ENCODE results near the gene LRRC28. TPM values are rescaled to one million over a fixed set of nuclear protein-coding genes. Genes with fewer than 3 reads are reported as not detected.

Gene LRRC28
- total and polyA plus RNA-seq, 10 of the 15 experiments (the other 5 are each of a cell fraction or from before 2014, with no cell fraction given), result 21.3 to 54.9 (median 27.7) TPM

DNA sequence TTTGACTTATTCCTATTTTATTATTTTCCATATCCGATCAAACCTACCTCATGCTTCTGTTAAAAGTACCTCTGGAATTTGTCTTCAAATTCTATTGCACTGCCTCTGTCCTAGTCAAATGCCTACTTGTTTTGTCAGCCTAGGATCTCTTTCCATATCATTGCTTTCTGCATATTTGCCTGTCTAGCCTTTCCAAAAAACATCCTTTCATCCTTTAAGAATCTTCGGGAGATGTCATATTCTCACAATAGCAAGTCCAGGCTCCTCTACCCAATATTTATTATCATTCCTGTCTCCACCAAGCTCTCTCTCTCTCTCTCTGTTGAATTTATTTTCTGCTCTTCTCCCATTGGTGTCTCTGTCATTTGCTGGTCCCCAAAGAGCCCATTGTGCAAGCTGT, 80.1 kb downstream of the LRRC28 start:
- Histone ChIP-seq H2AFZ (ENCODE audit: control insufficient read depth, low read depth, low read length) (no peak overlapping the region), H3K9ac (ENCODE audit: control insufficient read depth, insufficient read depth, low read length) (no peak overlapping the region), H3K4me2 (ENCODE audit: control insufficient read depth, insufficient read depth) (no peak overlapping the region), H3K4me1 (ENCODE audit: control insufficient read depth, insufficient read depth, low read length) (no peaks in the 10 kb centered on the region), H3K27ac (ENCODE audit: control insufficient read depth, insufficient read depth) (no peak overlapping the region), H3K79me2 (ENCODE audit: control insufficient read depth, insufficient read depth, low read length) (no peaks in the 10 kb centered on the region), H3K27me3 (replicated peaks in 1 of 2; ENCODE audit: control insufficient read depth in 2 of 2, insufficient read depth in 2 of 2, low read length in 1 of 2) (no peaks in the 10 kb centered on the region), H4K20me1 (ENCODE audit: control insufficient read depth, insufficient read depth) (no peaks in the 10 kb centered on the region), H3K36me3 (ENCODE audit: control insufficient read depth in 2 of 2, insufficient read depth in 2 of 2, low read length in 1 of 2) (no peaks in the 10 kb centered on the region), H3K4me3 (no peak overlapping the region), H3K9me3 (replicated peaks; ENCODE audit: control insufficient read depth, insufficient read depth, low read length) (no peaks in the 10 kb centered on the region)
- ChIA-PET RAD21 (ENCODE audit: unreplicated experiment) (no interaction called here), POLR2A (no interaction called here), SMC1A (ENCODE audit: uncharacterized antibody, unreplicated experiment) (interaction anchor here (1.1 kb wide), 1 partner anchor 59 kb away, joined by 3 read pairs; no protein-coding TSS in a partner anchor), CTCF (interaction anchor here (1.3 kb wide), 1 partner anchor 15 kb away, joined by 3 read pairs; no protein-coding TSS in a partner anchor)
- in situ Hi-C loops (cut with MboI), result no loop called here
- TF ChIP-seq SUPT20H (IDR thresholded peaks at IDR 0.05; ENCODE audit: borderline replicate concordance, control insufficient read depth, low read depth, low read length) (no peak), SRF (IDR thresholded peaks at IDR 0.05; ENCODE audit: low read depth in 2 of 2, low read length in 2 of 2) (no peak), PML (IDR thresholded peaks at IDR 0.05; ENCODE audit: low read length) (no peak), HDAC6 (IDR thresholded peaks at IDR 0.05; ENCODE audit: unreplicated experiment) (no peak), HDGF (IDR thresholded peaks at IDR 0.05) (no peak), MYC (IDR thresholded peaks at IDR 0.05; ENCODE audit: insufficient read depth, insufficient read length, insufficient replicate concordance, low read length, severe bottlenecking) (no peak), LARP7 (IDR thresholded peaks at IDR 0.05) (no peak), SMARCA5 (IDR thresholded peaks at IDR 0.05) (no peak), TAF1 (IDR thresholded peaks at IDR 0.05; ENCODE audit: borderline replicate concordance, low read depth, low read length) (no peak), HDAC2 (IDR thresholded peaks at IDR 0.05) (no peak), ATF7 (IDR thresholded peaks at IDR 0.05; ENCODE audit: low read depth) (no peak), IKZF2 (IDR thresholded peaks at IDR 0.05) (no peak)
- TF ChIP-seq, protein P1, sequence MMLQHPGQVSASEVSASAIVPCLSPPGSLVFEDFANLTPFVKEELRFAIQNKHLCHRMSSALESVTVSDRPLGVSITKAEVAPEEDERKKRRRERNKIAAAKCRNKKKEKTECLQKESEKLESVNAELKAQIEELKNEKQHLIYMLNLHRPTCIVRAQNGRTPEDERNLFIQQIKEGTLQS (IDR thresholded peaks at IDR 0.05; ENCODE audit: borderline replicate concordance, extremely low read depth, low read depth, low read length), result no peak
- TF ChIP-seq, protein P2, sequence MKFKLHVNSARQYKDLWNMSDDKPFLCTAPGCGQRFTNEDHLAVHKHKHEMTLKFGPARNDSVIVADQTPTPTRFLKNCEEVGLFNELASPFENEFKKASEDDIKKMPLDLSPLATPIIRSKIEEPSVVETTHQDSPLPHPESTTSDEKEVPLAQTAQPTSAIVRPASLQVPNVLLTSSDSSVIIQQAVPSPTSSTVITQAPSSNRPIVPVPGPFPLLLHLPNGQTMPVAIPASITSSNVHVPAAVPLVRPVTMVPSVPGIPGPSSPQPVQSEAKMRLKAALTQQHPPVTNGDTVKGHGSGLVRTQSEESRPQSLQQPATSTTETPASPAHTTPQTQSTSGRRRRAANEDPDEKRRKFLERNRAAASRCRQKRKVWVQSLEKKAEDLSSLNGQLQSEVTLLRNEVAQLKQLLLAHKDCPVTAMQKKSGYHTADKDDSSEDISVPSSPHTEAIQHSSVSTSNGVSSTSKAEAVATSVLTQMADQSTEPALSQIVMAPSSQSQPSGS (IDR thresholded peaks at IDR 0.05; ENCODE audit: low read length), result no peak
- TF ChIP-seq, protein P3, sequence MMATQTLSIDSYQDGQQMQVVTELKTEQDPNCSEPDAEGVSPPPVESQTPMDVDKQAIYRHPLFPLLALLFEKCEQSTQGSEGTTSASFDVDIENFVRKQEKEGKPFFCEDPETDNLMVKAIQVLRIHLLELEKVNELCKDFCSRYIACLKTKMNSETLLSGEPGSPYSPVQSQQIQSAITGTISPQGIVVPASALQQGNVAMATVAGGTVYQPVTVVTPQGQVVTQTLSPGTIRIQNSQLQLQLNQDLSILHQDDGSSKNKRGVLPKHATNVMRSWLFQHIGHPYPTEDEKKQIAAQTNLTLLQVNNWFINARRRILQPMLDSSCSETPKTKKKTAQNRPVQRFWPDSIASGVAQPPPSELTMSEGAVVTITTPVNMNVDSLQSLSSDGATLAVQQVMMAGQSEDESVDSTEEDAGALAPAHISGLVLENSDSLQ (IDR thresholded peaks at IDR 0.05), result no peak
- BruUV-seq (replicated peaks), result no TSS peak
- DNase-seq (ENCODE audit: low read depth, low spot score) (no peak), FAIRE-seq (no peak), ATAC-seq (no peak)
- intact Hi-C loops (cut with micrococcal nuclease; ENCODE audit: unreplicated experiment), result no loop called here
- WGBS (ENCODE audit: insufficient coverage, insufficient replicate concordance, low lambda C conversion rate, missing lambda C conversion rate), result 97% methylated on average over 2 of the region's 2 CpGs
